GM12874 (cell line): ENCODE measurements around the gene HPS4.

Experiments used
- CTCF ChIP-seq: IDR thresholded peaks from 2 replicates; pipeline ENCODE4 v1.5.1; 2011; ENCODE audit warnings: low read depth, mild to moderate bottlenecking, control low read depth, low read length, moderate library complexity; ENCODE audit not compliant: insufficient read depth

HPS4 gene

GRCh38 chr22:26446808-26447515 is 36.6 kb downstream of the HPS4 start:
- TF ChIP-seq CTCF: no peak

- no peak for TF ChIP-seq CTCF
These were observed 37.9 kb downstream of the HPS4 start for GRCh38 chr22:26445577-26446275.

- no peak for TF ChIP-seq CTCF
These were observed 38.8 kb downstream of the HPS4 start for GRCh38 chr22:26444777-26445176.

- TF ChIP-seq CTCF: no peak
These were observed 39.5 kb downstream of the HPS4 start for GRCh38 chr22:26443901-26444690.

- no peak for TF ChIP-seq CTCF
These were observed 41.4 kb downstream of the HPS4 start for GRCh38 chr22:26442086-26442756.

- TF ChIP-seq CTCF: no peak
These were observed 44.0 kb downstream of the HPS4 start for GRCh38 chr22:26439559-26439958.

GRCh38 chr22:26437694-26438392 is 45.7 kb downstream of the HPS4 start:
- TF ChIP-seq CTCF: no peak
